ENCODE data around the gene SCAF4. TPM values are rescaled to one million over a fixed set of nuclear protein-coding genes. Genes with fewer than 3 reads are reported as not detected.
A peak's percentile ranks its signal among the peaks of the same experiment; 100 is the strongest.

SCAF4 gene
- total and polyA plus RNA-seq, 2 donors (not counting 1 experiment from before 2014, with no cell fraction given): 42.3 to 110 TPM

DNA sequence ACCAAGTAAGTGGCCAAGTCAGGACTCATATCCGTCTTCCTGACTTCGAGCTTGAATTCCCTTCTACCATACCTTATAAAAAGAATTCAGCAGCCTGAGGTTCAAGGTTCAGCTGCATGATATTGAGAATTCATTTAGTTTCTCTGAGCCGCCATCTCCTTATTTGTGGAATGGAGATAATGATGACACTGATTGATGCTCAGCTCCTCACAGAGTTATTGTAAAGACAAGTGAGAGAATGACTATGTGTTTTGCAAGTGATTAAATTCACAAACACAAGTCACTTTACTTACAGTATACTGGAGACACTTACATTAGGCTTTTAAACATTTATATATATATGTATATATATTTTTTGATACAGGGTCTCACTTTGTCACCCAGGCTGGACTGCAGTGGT is 39.8 kb upstream of the SCAF4 start:
- Histone ChIP-seq H3K4me1 (ENCODE audit: control insufficient read depth in 2 of 2, insufficient read depth in 2 of 2, low read length in 2 of 2) (peaks cover 51 to 58% of the 10 kb centered on the region in 2 donors), H2AFZ (ENCODE audit: insufficient read depth, low read depth, low read length, poor library complexity, severe bottlenecking) (peak overlapping the region; percentile 12), H3K4me2 (replicated peaks; ENCODE audit: low read depth, low read length, poor library complexity, severe bottlenecking) (peak overlapping the region; percentile 18), H3K27me3 (replicated peaks in 1 of 4; ENCODE audit: control extremely low read depth in 1 of 4, control insufficient read depth in 3 of 4, insufficient read depth in 4 of 4, low read length in 3 of 4) (no peaks in the 10 kb centered on the region), H4K20me1 (ENCODE audit: control insufficient read depth, insufficient read depth, low read length, poor library complexity, severe bottlenecking) (no peaks in the 10 kb centered on the region), H3K36me3 (replicated peaks in 1 of 2; ENCODE audit: control extremely low read depth in 1 of 2, control insufficient read depth in 1 of 2, extremely low read depth in 1 of 2, insufficient read depth in 2 of 2, low read length in 1 of 2) (no peaks in the 10 kb centered on the region), H3K79me2 (ENCODE audit: control insufficient read depth, insufficient read depth, low read length) (peaks cover 11% of the 10 kb centered on the region), H3K27ac (ENCODE audit: low read length in 2 of 2) (peak overlapping the region; percentile 94 to 96), H3K9ac (ENCODE audit: low read length) (no peak overlapping the region), H3K9me3 (ENCODE audit: control extremely low read depth in 1 of 3, control insufficient read depth in 2 of 3, insufficient read depth in 1 of 3, low read length in 2 of 3) (peaks cover 0 to 6% (median 6%) of the 10 kb centered on the region in 3 donors), H3K4me3 (ENCODE audit: control extremely low read depth in 1 of 5, extremely low read depth in 1 of 5, insufficient read depth in 1 of 5, low read depth in 2 of 5, low read length in 4 of 5) (no peak overlapping the region)
- no CpG with 5 or more reads among the region's 3 CpGs for WGBS (ENCODE audit: insufficient coverage)
- DNase-seq: no peak
- peak overlapping the region; percentile 33 for H3K4me3 Mint-ChIP-seq
- H3K27me3 Mint-ChIP-seq: no peaks in the 10 kb centered on the region
- intact Hi-C loops (cut with micrococcal nuclease): loop anchor here (1.0 to 10.0 kb wide), 5 partner anchors 39 to 941 kb away; partner anchors contain the start of genes CFAP298, MIS18A, SCAF4 and URB1
- TF ChIP-seq, protein P1, sequence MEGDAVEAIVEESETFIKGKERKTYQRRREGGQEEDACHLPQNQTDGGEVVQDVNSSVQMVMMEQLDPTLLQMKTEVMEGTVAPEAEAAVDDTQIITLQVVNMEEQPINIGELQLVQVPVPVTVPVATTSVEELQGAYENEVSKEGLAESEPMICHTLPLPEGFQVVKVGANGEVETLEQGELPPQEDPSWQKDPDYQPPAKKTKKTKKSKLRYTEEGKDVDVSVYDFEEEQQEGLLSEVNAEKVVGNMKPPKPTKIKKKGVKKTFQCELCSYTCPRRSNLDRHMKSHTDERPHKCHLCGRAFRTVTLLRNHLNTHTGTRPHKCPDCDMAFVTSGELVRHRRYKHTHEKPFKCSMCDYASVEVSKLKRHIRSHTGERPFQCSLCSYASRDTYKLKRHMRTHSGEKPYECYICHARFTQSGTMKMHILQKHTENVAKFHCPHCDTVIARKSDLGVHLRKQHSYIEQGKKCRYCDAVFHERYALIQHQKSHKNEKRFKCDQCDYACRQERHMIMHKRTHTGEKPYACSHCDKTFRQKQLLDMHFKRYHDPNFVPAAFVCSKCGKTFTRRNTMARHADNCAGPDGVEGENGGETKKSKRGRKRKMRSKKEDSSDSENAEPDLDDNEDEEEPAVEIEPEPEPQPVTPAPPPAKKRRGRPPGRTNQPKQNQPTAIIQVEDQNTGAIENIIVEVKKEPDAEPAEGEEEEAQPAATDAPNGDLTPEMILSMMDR (IDR thresholded peaks at IDR 0.05): no peak
- no peak for TF ChIP-seq EZH2 (IDR thresholded peaks at IDR 0.05; ENCODE audit: borderline replicate concordance, insufficient read depth, low read depth, low read length, poor library complexity, severe bottlenecking)
- POLR2A ChIA-PET: interaction anchor here (1.0 to 3.6 kb wide), 2 partner anchors 17 to 40 kb away, joined by 8 to 25 read pairs; partner anchors contain the start of gene SCAF4
- H3K9me3 Mint-ChIP-seq (ENCODE audit: insufficient read depth): no peaks in the 10 kb centered on the region
- peak overlapping the region; percentile 79 for H3K27ac Mint-ChIP-seq
- CTCF ChIA-PET: interaction anchor here (1.0 to 2.5 kb wide), 6 partner anchors 15 to 56 kb away, joined by 3 to 9 read pairs (median 4); partner anchors contain the start of gene SCAF4
- peaks cover 56% of the 10 kb centered on the region for H3K4me1 Mint-ChIP-seq
- no peak for ATAC-seq (ENCODE audit: low read depth)

DNA sequence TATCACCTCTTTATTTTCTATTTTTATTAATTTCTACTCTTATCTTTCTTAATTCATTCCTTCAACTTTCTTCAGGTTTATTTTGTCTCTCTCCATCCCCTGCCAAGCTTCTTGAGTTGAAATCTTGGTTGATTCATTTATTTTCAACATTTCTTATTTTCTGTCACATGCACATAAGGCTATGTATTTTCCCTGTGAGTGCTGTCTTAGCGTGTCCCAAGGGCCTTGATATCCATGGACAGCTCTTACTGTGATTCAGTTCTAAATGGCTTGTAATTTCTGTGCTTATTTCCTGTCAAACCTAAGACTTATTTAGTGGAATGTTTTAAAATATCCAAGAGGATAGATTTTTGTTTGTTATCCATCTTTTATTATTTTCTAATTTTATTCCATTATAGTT is 36.8 kb upstream of the SCAF4 start:
- ATAC-seq (ENCODE audit: low read depth): no peak
- no peak for DNase-seq
- intact Hi-C loops (cut with micrococcal nuclease): no loop called here

More for the DNA sequence above, 36.8 kb upstream of the SCAF4 start:
- TF ChIP-seq, protein P1 (IDR thresholded peaks at IDR 0.05): no peak
- TF ChIP-seq EZH2 (IDR thresholded peaks at IDR 0.05; ENCODE audit: borderline replicate concordance, insufficient read depth, low read depth, low read length, poor library complexity, severe bottlenecking): no peak
- H3K36me3 ChIP-seq (replicated peaks in 1 of 2; ENCODE audit: control extremely low read depth in 1 of 2, control insufficient read depth in 1 of 2, extremely low read depth in 1 of 2, insufficient read depth in 2 of 2, low read length in 1 of 2): no peaks in the 10 kb centered on the region
- no peaks in the 10 kb centered on the region for H3K9me3 Mint-ChIP-seq (ENCODE audit: insufficient read depth)
- CTCF ChIA-PET: no interaction called here
- H3K9ac ChIP-seq (ENCODE audit: low read length): no peak overlapping the region
- H3K27me3 ChIP-seq (replicated peaks in 1 of 4; ENCODE audit: control extremely low read depth in 1 of 4, control insufficient read depth in 3 of 4, insufficient read depth in 4 of 4, low read length in 3 of 4): no peaks in the 10 kb centered on the region
- H3K4me1 ChIP-seq (ENCODE audit: control insufficient read depth in 2 of 2, insufficient read depth in 2 of 2, low read length in 2 of 2): peaks cover 32 to 44% of the 10 kb centered on the region in 2 donors
- H3K4me3 Mint-ChIP-seq: no peak overlapping the region
- no peak overlapping the region for H3K4me2 ChIP-seq (replicated peaks; ENCODE audit: low read depth, low read length, poor library complexity, severe bottlenecking)
- no peaks in the 10 kb centered on the region for H3K79me2 ChIP-seq (ENCODE audit: control insufficient read depth, insufficient read depth, low read length)
- H3K4me1 Mint-ChIP-seq: peaks cover 41% of the 10 kb centered on the region
- POLR2A ChIA-PET: interaction anchor here (0.6 kb wide), 1 partner anchor 15 kb away, joined by 3 read pairs; no protein-coding TSS in a partner anchor
- no peaks in the 10 kb centered on the region for H3K27me3 Mint-ChIP-seq
- no peak overlapping the region for H3K4me3 ChIP-seq (ENCODE audit: control extremely low read depth in 1 of 5, extremely low read depth in 1 of 5, insufficient read depth in 1 of 5, low read depth in 2 of 5, low read length in 4 of 5)
- H4K20me1 ChIP-seq (ENCODE audit: control insufficient read depth, insufficient read depth, low read length, poor library complexity, severe bottlenecking): no peaks in the 10 kb centered on the region
- no peak overlapping the region for H3K27ac ChIP-seq (ENCODE audit: low read length in 2 of 2)
- H3K9me3 ChIP-seq (ENCODE audit: control extremely low read depth in 1 of 3, control insufficient read depth in 2 of 3, insufficient read depth in 1 of 3, low read length in 2 of 3): peaks cover 0 to 14% (median 9%) of the 10 kb centered on the region in 3 donors
- WGBS (ENCODE audit: insufficient coverage): 100% methylated on average over 1 of the region's 1 CpG
- no peak overlapping the region for H3K27ac Mint-ChIP-seq
- H2AFZ ChIP-seq (ENCODE audit: insufficient read depth, low read depth, low read length, poor library complexity, severe bottlenecking): no peak overlapping the region
